T-helper 2 cell treated with Interferon-gamma antibody and Interleukin-4, amounts not matched to agents 5 μg/mL and 100 μg/mL, for 36 hours (primary cell): ENCODE results near the gene PTPRT.

ENCODE experiments used
- DNase-seq: peaks from one replicate; pipeline ENCODE4 v3.0.0; 2021; ENCODE audit warnings: low spot score
- H3K27ac Mint-ChIP-seq: one replicate; pipeline ENCODE4 v1.8.0; 2021; ENCODE audit warnings: mild to moderate bottlenecking, mixed read lengths
- H3K27me3 Mint-ChIP-seq: one replicate; pipeline ENCODE4 v1.8.0; 2021; ENCODE audit warnings: low read depth, mixed read lengths
- H3K36me3 Mint-ChIP-seq: one replicate; pipeline ENCODE4 v1.8.0; 2021; ENCODE audit warnings: low read depth, mixed read lengths
- H3K4me1 Mint-ChIP-seq: one replicate; pipeline ENCODE4 v1.8.0; 2021; ENCODE audit warnings: low read depth, mixed read lengths
- H3K4me3 Mint-ChIP-seq: one replicate; pipeline ENCODE4 v1.8.0; 2022; ENCODE audit warnings: mild to moderate bottlenecking, moderate library complexity, mixed read lengths
- H3K9me3 Mint-ChIP-seq: one replicate; pipeline ENCODE4 v1.8.0; 2021; ENCODE audit warnings: mixed read lengths

PTPRT gene

GRCh38 chr20:42118409-42119125 lies 1071.1 kb downstream of the PTPRT start:
- H3K4me1 Mint-ChIP-seq: no peaks in the 10 kb centered on the region
- no peak overlapping the region for H3K27ac Mint-ChIP-seq
- DNase-seq: no peak
- no peaks in the 10 kb centered on the region for H3K36me3 Mint-ChIP-seq
- H3K9me3 Mint-ChIP-seq: no peaks in the 10 kb centered on the region
- H3K27me3 Mint-ChIP-seq: no peaks in the 10 kb centered on the region
- H3K4me3 Mint-ChIP-seq: no peak overlapping the region

DNA sequence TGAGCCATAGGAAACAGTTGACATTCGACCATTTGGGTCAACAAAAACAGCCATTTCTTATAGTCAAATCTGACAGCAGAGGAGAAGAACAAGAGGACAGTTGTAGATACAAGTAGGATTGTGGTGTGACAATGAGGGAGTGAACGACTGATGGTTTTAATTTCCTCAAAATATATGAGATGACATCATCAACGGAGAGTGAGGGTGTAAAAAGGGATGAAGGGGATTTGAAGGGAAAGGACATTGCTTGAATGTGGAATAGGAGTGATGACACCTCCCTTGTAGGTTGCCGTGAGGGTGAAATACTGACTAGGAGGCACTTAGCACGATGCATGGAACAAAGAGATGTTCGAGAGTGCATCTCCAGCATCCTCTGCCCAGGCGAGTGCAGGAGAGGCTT lies 1071.7 kb downstream of the PTPRT start:
- H3K4me1 Mint-ChIP-seq: no peaks in the 10 kb centered on the region
- no peaks in the 10 kb centered on the region for H3K36me3 Mint-ChIP-seq
- H3K27me3 Mint-ChIP-seq: no peaks in the 10 kb centered on the region
- H3K4me3 Mint-ChIP-seq: no peak overlapping the region
- H3K27ac Mint-ChIP-seq: no peak overlapping the region
- no peaks in the 10 kb centered on the region for H3K9me3 Mint-ChIP-seq
- no peak for DNase-seq

GRCh38 chr20:42113236-42113635 lies 1076.5 kb downstream of the PTPRT start:
- H3K27ac Mint-ChIP-seq: no peak overlapping the region
- DNase-seq: no peak
- H3K36me3 Mint-ChIP-seq: no peaks in the 10 kb centered on the region
- H3K4me1 Mint-ChIP-seq: no peaks in the 10 kb centered on the region
- H3K4me3 Mint-ChIP-seq: no peak overlapping the region
- H3K9me3 Mint-ChIP-seq: no peaks in the 10 kb centered on the region
- H3K27me3 Mint-ChIP-seq: no peaks in the 10 kb centered on the region

GRCh38 chr20:42112161-42112560 lies 1077.5 kb downstream of the PTPRT start:
- no peaks in the 10 kb centered on the region for H3K4me1 Mint-ChIP-seq
- DNase-seq: no peak
- H3K9me3 Mint-ChIP-seq: no peaks in the 10 kb centered on the region
- no peak overlapping the region for H3K4me3 Mint-ChIP-seq
- no peak overlapping the region for H3K27ac Mint-ChIP-seq
- no peaks in the 10 kb centered on the region for H3K36me3 Mint-ChIP-seq
- no peaks in the 10 kb centered on the region for H3K27me3 Mint-ChIP-seq

GRCh38 chr20:42111349-42111748 lies 1078.4 kb downstream of the PTPRT start:
- Mint-ChIP-seq H3K9me3 (no peaks in the 10 kb centered on the region), H3K4me3 (no peak overlapping the region), H3K4me1 (no peaks in the 10 kb centered on the region), H3K27me3 (no peaks in the 10 kb centered on the region), H3K36me3 (no peaks in the 10 kb centered on the region), H3K27ac (no peak overlapping the region)
- no peak for DNase-seq

DNA sequence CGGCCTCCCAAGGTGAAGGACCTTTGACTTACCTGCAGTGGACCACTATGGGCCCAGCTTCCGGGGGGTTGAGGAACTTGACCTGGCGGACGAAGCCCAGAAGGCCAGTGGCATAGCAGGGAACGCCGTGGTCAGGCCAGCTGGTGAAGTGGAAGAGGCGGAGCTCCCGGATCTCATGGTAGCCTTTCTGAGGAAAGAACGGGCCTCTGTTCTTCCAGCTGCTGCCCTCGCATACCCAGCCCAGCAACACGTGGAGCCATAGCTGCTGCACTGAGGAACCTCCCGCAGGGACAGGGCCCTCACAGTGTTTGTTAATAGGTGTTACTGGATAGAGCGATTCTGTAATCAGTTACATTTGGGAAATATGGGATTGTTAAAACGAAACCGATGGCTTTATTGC lies 1079.4 kb downstream of the PTPRT start:
- Mint-ChIP-seq H3K4me1 (no peaks in the 10 kb centered on the region), H3K27ac (no peak overlapping the region), H3K4me3 (no peak overlapping the region), H3K9me3 (no peaks in the 10 kb centered on the region), H3K27me3 (no peaks in the 10 kb centered on the region), H3K36me3 (no peaks in the 10 kb centered on the region)
- DNase-seq: no peak

- no peak for DNase-seq
- Mint-ChIP-seq H3K27me3 (no peaks in the 10 kb centered on the region), H3K4me3 (no peak overlapping the region), H3K36me3 (no peaks in the 10 kb centered on the region), H3K4me1 (no peaks in the 10 kb centered on the region), H3K27ac (no peak overlapping the region), H3K9me3 (no peaks in the 10 kb centered on the region)
Observed at GRCh38 chr20:42102000-42102399, 1087.7 kb downstream of the PTPRT start.

- no peak overlapping the region for H3K27ac Mint-ChIP-seq
- H3K9me3 Mint-ChIP-seq: no peaks in the 10 kb centered on the region
- H3K27me3 Mint-ChIP-seq: no peaks in the 10 kb centered on the region
- no peak for DNase-seq
- no peaks in the 10 kb centered on the region for H3K4me1 Mint-ChIP-seq
- H3K4me3 Mint-ChIP-seq: no peak overlapping the region
- no peaks in the 10 kb centered on the region for H3K36me3 Mint-ChIP-seq
Observed at GRCh38 chr20:42100137-42100704, 1089.5 kb downstream of the PTPRT start.

GRCh38 chr20:42099101-42099500 lies 1090.6 kb downstream of the PTPRT start:
- H3K27ac Mint-ChIP-seq: no peak overlapping the region
- H3K4me3 Mint-ChIP-seq: no peak overlapping the region
- H3K27me3 Mint-ChIP-seq: no peaks in the 10 kb centered on the region
- H3K9me3 Mint-ChIP-seq: no peaks in the 10 kb centered on the region
- no peak for DNase-seq
- H3K4me1 Mint-ChIP-seq: no peaks in the 10 kb centered on the region
- H3K36me3 Mint-ChIP-seq: no peaks in the 10 kb centered on the region

DNA sequence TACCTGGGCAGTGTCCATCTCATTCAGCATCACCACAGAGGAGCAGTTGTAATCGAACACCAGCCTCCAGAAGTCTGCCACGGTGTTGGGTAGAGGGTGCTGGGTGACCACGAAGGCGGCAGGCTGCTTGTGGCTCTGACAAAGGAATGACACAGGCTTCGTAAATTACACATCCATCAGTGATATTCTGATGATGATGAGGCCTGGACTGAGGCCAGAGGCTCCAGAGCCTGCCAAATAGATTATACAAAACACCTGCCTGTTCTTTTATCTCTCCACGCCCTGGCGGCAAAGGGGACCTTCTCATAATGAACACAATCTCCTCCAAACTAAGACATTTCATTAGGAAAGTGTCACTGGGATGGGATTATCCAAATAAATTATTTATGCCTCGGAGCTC lies 1091.3 kb downstream of the PTPRT start:
- Mint-ChIP-seq H3K9me3 (no peaks in the 10 kb centered on the region), H3K27me3 (no peaks in the 10 kb centered on the region), H3K4me1 (no peaks in the 10 kb centered on the region), H3K4me3 (no peak overlapping the region), H3K36me3 (no peaks in the 10 kb centered on the region), H3K27ac (no peak overlapping the region)
- DNase-seq: no peak

GRCh38 chr20:42097741-42098140 lies 1092.0 kb downstream of the PTPRT start:
- Mint-ChIP-seq H3K27me3 (no peaks in the 10 kb centered on the region), H3K4me1 (no peaks in the 10 kb centered on the region), H3K27ac (no peak overlapping the region), H3K9me3 (no peaks in the 10 kb centered on the region), H3K36me3 (no peaks in the 10 kb centered on the region), H3K4me3 (no peak overlapping the region)
- DNase-seq: no peak

- Mint-ChIP-seq H3K9me3 (no peaks in the 10 kb centered on the region), H3K27ac (no peak overlapping the region), H3K4me3 (no peak overlapping the region), H3K4me1 (no peaks in the 10 kb centered on the region), H3K36me3 (no peaks in the 10 kb centered on the region), H3K27me3 (no peaks in the 10 kb centered on the region)
- no peak for DNase-seq
Observed at GRCh38 chr20:42095221-42095620, 1094.5 kb downstream of the PTPRT start.

DNA sequence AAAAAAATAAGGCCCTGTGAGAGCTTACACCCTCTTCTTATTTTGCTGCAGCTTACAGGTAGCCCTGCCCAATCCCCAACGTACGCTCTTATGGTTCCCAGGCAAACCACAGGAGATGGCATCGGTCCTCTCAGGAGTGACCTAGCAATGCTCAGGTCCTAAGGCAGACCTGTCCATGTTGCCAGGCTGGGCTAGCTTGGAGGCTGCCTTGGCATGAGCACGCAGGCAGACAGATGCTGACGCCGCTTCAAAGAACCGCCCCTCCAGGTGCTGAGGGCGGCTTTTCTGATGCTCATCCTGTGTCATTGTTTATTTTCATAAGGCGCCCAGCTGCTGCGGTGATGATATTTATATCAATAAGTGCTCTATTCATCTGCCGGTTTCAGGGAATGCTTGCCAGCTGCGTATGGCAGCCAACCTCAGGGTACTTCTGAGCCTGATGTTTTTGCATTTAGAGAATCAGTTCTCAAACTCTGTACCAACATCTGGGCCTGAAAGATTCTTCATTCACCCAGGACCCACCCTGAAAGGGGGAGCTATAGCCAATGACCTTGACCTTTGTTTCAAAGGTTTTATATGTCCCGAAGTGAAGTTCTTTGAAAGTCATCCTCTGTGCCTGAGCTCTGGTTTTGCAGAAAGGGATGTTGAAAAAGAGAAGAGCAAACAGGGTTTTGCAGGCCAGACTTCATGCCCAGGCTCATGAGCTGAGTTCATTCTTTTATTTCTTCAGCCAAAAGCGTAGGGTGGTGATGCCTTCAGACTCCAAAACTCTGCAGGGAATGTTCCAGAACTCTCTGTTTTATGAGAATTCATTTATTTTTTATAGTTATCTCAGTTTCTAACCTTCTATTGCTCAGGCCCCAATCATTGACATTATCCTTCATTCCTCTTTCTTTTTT lies 1095.9 kb downstream of the PTPRT start:
- Mint-ChIP-seq H3K9me3 (no peaks in the 10 kb centered on the region), H3K4me1 (no peaks in the 10 kb centered on the region), H3K27ac (no peak overlapping the region), H3K4me3 (no peak overlapping the region), H3K27me3 (no peaks in the 10 kb centered on the region), H3K36me3 (no peaks in the 10 kb centered on the region)
- DNase-seq: no peak

- no peaks in the 10 kb centered on the region for H3K9me3 Mint-ChIP-seq
Observed at GRCh38 chr20:42093041-42093440, 1096.7 kb downstream of the PTPRT start.

More at GRCh38 chr20:42093041-42093440, 1096.7 kb downstream of the PTPRT start:
- H3K36me3 Mint-ChIP-seq: no peaks in the 10 kb centered on the region
- no peak overlapping the region for H3K27ac Mint-ChIP-seq
- DNase-seq: no peak
- no peaks in the 10 kb centered on the region for H3K27me3 Mint-ChIP-seq
- no peaks in the 10 kb centered on the region for H3K4me1 Mint-ChIP-seq
- H3K4me3 Mint-ChIP-seq: no peak overlapping the region
